Measurements from ENCODE around the gene EMD. TPM values are rescaled to one million over a fixed set of nuclear protein-coding genes. Genes with fewer than 3 reads are reported as not detected.

Gene EMD
- total and polyA plus RNA-seq, 2 donors from 2014 or later, result 79.6 to 102 TPM

GRCh38 chrX:154409222-154409871, 30.3 kb downstream of the EMD start, which contains the start of gene DNASE1L1:
DNASE1L1 (minus strand) TSS chrX:154409254; CDS start chrX:154405568, 3,686 bp downstream.
- Histone ChIP-seq H3K36me3 (ENCODE audit: control insufficient read depth in 2 of 3, insufficient read depth in 3 of 3, low read length in 3 of 3) (no peaks in the 10 kb centered on the region), H3K9me3 (ENCODE audit: control insufficient read depth in 2 of 3, insufficient read depth in 1 of 3, low read length in 3 of 3) (no peaks in the 10 kb centered on the region), H3K9ac (ENCODE audit: low read length in 3 of 3) (peak within 1 kb of the TSS in 1 of 3 donors; percentile 55), H3K27me3 (ENCODE audit: control insufficient read depth, insufficient read depth, low read length) (no peaks in the 10 kb centered on the region), H3K4me3 (ENCODE audit: low read length in 3 of 3) (peak within 1 kb of the TSS in 2 of 3 donors; percentile 29 to 35), H3K27ac (ENCODE audit: low read depth in 2 of 2, low read length in 2 of 2) (peak within 1 kb of the TSS; percentile 63 to 75), H3K4me1 (ENCODE audit: control insufficient read depth in 2 of 3, insufficient read depth in 2 of 3, low read depth in 1 of 3, low read length in 3 of 3) (peaks cover 0 to 6% (median 0%) of the 10 kb centered on the region in 3 donors)
- peak; percentile 56 to 95 (median 77) for DNase-seq
- intact Hi-C loops (cut with DNase I), result no loop called here
- TF ChIP-seq CTCF (IDR thresholded peaks at IDR 0.05; ENCODE audit: borderline replicate concordance, extremely low read depth, insufficient read depth), result no peak
- no peak for FAIRE-seq

GRCh38 chrX:154411981-154412340, 32.9 kb downstream of the EMD start:
- H3K4me1 ChIP-seq (ENCODE audit: control insufficient read depth in 2 of 3, insufficient read depth in 2 of 3, low read depth in 1 of 3, low read length in 3 of 3), result peaks cover 0 to 6% (median 0%) of the 10 kb centered on the region in 3 donors
- no peaks in the 10 kb centered on the region for H3K36me3 ChIP-seq (ENCODE audit: control insufficient read depth in 2 of 3, insufficient read depth in 3 of 3, low read length in 3 of 3)
- intact Hi-C loops (cut with DNase I), result no loop called here
- TF ChIP-seq CTCF (IDR thresholded peaks at IDR 0.05; ENCODE audit: borderline replicate concordance, extremely low read depth, insufficient read depth), result no peak
- H3K9me3 ChIP-seq (ENCODE audit: control insufficient read depth in 2 of 3, insufficient read depth in 1 of 3, low read length in 3 of 3), result no peaks in the 10 kb centered on the region
- peak overlapping the region in 2 of 3 donors; percentile 46 to 48 for H3K9ac ChIP-seq (ENCODE audit: low read length in 3 of 3)
- peak; percentile 63 to 85 (median 77) for DNase-seq
- H3K27me3 ChIP-seq (ENCODE audit: control insufficient read depth, insufficient read depth, low read length), result no peaks in the 10 kb centered on the region
- no peak for FAIRE-seq
- H3K27ac ChIP-seq (ENCODE audit: low read depth in 2 of 2, low read length in 2 of 2), result peak overlapping the region; percentile 83 to 90
- peak overlapping the region in 2 of 3 donors; percentile 45 to 63 for H3K4me3 ChIP-seq (ENCODE audit: low read length in 3 of 3)

- Histone ChIP-seq H3K9ac (ENCODE audit: low read length in 3 of 3) (peak overlapping the region in 2 of 3 donors; percentile 46 to 48), H3K9me3 (ENCODE audit: control insufficient read depth in 2 of 3, insufficient read depth in 1 of 3, low read length in 3 of 3) (no peaks in the 10 kb centered on the region), H3K27ac (ENCODE audit: low read depth in 2 of 2, low read length in 2 of 2) (peak overlapping the region; percentile 83 to 90), H3K4me1 (ENCODE audit: control insufficient read depth in 2 of 3, insufficient read depth in 2 of 3, low read depth in 1 of 3, low read length in 3 of 3) (peaks cover 0 to 6% (median 0%) of the 10 kb centered on the region in 3 donors), H3K27me3 (ENCODE audit: control insufficient read depth, insufficient read depth, low read length) (no peaks in the 10 kb centered on the region), H3K36me3 (ENCODE audit: control insufficient read depth in 2 of 3, insufficient read depth in 3 of 3, low read length in 3 of 3) (no peaks in the 10 kb centered on the region), H3K4me3 (ENCODE audit: low read length in 3 of 3) (peak overlapping the region in 2 of 3 donors; percentile 45 to 63)
- FAIRE-seq (no peak), DNase-seq (no peak)
- no peak for TF ChIP-seq CTCF (IDR thresholded peaks at IDR 0.05; ENCODE audit: borderline replicate concordance, extremely low read depth, insufficient read depth)
- intact Hi-C loops (cut with DNase I), result no loop called here
Measured at GRCh38 chrX:154412468-154412867, 33.4 kb downstream of the EMD start.
